Stimulated activated CD8-positive, alpha-beta memory T cell treated with anti-CD3 and anti-CD28 coated beads, Interleukin-12 subunit alpha, Interleukin-12 subunit beta, amount 100 ng/mL, for 24 hours (primary cell): ENCODE results near the gene GGNBP2.
"Not testable (repeated sequence)": the region's sequence is repeated elsewhere in the genome, so short reads cannot be mapped to it uniquely, and the experiment has no call there.

Experiments
- DNase-seq: peaks from one replicate; pipeline ENCODE4 v3.0.0-alpha.2; 2020; ENCODE audit errors: extremely low read depth

GGNBP2 gene, protein sequence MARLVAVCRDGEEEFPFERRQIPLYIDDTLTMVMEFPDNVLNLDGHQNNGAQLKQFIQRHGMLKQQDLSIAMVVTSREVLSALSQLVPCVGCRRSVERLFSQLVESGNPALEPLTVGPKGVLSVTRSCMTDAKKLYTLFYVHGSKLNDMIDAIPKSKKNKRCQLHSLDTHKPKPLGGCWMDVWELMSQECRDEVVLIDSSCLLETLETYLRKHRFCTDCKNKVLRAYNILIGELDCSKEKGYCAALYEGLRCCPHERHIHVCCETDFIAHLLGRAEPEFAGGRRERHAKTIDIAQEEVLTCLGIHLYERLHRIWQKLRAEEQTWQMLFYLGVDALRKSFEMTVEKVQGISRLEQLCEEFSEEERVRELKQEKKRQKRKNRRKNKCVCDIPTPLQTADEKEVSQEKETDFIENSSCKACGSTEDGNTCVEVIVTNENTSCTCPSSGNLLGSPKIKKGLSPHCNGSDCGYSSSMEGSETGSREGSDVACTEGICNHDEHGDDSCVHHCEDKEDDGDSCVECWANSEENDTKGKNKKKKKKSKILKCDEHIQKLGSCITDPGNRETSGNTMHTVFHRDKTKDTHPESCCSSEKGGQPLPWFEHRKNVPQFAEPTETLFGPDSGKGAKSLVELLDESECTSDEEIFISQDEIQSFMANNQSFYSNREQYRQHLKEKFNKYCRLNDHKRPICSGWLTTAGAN

DNA sequence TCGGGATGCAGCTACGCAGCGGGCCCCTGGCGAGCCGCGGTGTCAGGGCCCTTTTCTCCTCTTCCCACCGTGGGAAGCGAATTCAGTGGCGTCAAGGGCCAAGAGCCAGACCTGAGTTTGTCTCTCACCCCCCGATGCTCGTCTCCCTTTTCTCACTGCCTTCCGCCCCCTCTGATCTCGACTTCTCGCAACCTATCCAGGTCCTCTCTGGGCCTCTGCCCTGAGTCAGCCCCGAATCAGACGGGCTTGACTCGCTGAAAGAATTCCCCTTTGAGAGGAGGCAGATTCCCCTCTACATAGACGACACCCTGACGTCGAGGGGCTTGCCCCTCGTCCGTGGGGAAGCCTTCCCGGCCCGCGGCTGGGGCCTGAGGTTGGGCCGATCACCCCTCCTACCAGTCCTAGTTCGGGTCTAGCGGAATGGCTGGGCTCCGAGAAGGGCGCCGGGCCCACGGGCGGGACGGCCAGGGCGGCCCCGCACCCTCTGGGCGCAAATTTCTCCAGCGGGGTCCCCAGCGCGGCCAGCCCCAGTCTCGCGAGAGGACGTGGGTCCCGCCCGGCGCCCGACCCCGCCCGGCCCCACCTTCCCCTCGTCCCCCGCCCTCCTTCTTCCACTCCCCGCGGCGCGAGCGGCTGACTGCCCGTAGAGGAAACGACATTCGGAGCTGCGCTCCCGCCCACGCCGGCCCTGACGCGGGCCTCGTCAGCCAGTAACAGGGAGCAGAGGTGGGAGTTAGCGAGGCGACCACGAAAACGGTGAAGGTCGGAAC lies at the start of gene GGNBP2:
TSS of gene GGNBP2 (plus strand) at position 613 of the 770 bp plus-strand sequence. CDS start 806 bp downstream, outside the sequence.
- peak; percentile 86 for DNase-seq

DNA sequence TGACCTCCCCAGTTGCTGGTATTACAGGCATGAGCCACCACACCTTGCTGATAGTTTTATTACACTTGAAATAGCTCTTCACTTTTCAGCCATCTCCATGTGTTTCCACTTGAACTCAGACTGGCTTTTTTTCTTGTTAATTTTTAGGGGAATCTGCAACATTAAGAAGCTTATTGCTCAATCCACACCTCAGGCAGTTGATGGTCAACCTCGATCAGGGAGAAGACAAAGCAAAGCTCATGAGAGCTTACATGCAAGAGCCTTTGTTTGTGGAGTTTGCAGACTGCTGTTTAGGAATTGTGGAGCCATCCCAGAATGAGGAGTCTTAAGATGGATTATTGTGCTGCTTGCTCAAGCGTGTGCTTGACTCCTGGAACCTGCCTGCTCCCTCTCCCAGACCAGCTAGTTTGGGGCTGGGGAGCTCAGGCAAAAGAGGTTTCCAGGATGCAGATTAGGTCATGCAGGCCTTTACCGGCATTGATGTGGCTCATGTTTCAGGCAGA lies 49.6 kb upstream of the GGNBP2 start:
- DNase-seq: no peak

DNA sequence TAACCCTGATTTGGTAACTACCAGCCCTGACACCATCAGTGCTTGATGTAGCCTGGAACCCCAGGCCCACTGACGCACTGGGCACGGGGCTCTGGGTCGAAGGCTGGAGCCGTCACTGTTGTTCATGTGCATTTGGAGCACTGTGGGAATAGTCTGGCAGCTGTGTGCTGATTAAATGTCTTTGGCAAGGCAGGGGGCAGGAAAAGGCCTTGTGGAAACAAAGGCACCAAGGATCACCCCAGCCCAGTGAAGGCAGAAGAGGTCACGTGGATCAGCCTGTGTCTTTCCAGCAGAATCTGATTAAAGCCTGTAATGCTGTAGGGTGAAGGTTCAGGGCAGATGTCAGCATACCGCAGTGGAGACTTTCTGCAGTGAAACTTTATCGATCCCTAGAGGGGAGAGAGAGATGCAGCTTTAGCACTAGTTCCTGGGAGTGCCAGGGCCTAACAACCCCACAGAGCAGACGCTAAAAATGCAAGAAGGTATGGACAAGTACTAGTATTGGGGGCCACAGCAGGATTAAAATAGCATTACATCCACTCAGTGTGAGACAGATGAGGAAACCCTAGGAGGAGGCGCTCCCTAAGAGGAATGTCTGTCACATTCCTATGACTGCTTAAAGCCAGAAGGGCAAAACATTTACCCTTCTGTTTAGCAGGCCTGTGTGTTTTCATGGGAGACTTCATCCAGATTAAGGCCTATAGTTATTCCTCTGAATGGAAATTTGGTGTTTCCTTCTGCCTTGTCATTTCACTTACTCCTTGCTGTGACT lies 48.5 kb upstream of the GGNBP2 start:
- DNase-seq: no peak

DNA sequence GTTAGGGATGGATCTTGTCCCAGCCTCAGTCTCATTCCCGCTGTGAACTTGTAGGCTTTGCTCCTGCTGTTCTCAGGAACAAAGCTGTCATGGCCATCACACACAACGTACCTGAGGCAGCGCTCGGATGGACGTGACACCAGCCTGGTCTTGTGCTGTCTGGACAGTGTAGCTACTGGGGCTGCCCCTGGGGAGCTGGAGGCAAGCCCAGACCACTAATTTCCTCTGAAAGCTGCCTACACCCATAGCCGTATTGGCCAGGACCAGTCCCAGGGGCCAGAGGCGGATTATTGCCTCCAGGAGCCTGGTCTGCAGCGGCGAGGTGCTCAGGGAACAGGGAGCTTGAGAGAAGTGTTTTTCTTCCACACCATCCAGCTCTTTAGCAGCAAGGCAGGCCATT lies 46.6 kb upstream of the GGNBP2 start:
- no peak for DNase-seq

DNA sequence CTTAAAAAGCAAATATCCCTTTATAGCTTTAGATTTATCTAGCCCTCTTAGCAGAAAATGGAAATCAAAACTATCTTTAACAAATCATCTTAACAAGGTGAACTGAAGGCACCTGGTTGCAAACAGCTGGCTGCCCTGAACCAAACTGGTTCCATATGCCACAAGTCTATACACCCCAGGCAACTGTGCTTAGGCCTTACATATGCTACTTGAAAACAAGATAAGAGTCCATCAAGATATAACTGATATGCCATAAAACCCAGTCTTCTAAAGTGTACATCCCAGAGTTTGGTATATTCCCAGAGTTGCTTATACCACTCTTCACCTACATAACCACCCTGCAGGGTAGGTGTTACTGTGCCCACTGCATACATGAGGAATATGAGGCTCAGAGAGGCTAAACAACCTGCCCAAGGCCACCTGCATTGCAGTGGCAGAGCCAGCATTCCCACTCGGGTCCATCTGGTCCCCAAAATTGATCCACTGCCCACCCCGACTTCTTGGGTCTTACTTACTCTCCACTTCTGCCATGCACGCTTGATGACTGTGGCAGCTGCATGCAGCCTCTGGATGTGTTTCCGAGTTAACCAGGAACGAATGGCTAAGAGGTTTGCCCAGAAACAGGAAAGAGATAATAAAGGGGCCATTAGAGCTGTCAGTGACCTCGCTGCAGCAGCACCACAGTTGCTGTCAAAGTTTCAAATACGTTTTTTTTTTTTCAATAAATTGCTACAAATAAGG lies 46.0 kb upstream of the GGNBP2 start:
- DNase-seq: no peak

DNA sequence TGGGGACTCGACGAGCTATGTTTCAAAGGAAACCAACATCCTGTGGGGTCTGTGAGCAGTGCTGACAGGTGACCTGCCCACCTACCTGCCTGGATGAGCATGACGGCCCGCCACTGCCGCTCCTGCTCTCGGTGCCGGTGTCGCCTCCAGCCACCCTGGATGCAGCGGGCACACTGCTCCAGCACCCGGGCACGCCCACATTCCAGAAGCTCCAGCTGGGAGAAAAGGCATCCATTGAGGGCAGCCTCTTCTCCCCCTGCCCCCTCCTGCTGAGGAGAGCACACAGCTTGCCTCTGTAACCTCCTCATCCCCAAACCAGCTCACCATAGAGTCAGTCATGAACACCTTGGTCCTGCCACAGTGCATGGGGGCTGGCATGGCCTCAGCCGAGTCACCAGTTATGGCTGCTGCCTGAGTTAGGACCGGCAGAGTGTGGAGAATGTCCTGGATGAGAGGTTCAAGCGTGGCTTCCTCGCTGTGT lies 43.9 kb upstream of the GGNBP2 start:
- no peak for DNase-seq

DNA sequence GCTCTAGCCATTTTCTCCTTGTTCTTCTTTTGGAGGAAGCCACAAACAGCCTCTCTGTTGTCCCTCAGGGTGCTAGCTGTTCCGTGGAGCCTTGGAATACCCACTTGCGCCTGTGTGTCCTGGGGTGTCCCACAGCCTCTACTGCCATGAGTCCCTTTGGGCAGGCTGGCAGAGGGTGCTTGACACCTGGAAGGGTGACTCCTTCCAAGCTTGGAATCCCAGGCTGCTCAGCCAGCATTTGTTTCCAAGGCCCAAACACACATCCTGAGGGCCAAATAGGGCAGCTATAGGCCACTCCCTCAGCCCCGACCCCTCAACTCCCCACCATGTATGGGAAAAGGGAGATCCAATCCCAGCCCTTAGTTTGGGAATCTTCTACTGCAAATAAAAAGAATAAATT lies 43.4 kb upstream of the GGNBP2 start:
- DNase-seq: no peak

DNA sequence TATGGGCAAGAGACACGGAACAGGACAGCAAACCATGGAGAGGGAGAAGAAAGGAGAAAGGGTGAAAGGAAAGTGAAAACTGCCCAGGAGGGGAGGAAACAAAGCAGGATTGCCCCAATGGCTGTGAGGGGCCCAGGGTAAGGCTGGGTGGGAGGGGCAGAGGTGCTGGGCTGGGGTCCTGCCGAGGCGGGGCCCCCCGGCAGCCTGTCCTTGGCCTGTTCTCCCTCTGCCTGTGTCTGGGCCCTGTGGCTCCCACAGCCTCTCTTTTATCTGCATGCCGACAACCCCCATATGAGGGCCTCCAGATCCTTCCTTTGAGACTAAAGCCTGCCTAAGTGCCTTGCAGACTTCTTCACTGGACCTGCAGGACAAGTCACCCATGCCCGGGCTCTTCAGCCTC lies 42.8 kb upstream of the GGNBP2 start:
- DNase-seq: no peak

DNA sequence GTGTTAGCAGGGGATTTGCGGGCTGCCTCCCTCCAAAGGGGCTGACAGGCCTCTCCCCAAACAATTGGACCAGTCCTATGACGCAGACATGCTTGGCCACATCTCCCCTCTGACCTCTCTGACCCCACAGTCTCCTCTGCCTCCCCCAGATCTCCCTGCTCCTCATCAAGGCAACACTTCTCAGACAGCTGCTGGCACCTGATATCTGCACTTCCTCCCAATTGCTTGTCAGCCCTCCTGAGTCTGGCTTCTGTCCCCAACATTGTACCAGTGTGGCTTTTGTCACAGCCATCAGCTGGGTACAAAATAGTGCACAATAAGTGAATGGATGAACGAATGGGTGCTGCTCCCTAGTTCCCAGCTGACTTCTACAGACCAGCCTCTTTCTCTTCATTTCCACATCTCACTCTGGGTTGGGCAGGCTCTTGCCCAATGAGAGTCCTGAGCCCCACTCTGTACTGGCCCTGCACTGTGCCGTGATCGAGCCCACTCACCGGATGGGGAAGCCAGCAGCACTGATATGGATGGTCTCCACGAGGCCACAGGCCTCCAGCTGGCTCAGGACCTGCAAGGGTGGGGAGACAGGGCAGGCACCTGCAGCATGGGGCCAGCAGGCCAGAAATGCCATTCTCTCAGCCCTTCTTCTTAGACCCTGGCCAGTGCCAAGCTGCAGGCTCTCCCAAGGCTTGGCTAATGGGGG lies 41.1 kb upstream of the GGNBP2 start:
- no peak for DNase-seq

DNA sequence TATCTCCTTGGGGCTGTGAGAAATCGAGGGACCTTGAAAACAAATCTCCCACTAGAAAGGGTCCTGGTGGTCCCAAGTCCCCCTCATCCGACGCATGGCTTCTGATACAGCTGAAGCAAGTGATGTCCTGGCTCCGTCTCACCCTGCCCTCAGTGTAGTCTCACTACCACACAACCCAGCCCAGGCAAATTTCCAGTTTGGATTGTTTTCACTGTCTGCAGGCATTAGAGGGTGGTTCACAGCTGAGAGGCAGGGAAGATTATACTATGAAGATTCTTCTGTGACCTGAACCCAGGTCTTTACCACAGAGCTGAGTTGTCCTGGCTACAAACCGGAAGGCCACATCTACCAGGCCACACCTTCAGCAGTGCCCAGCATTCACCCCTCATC lies 40.6 kb upstream of the GGNBP2 start:
- no peak for DNase-seq

DNA sequence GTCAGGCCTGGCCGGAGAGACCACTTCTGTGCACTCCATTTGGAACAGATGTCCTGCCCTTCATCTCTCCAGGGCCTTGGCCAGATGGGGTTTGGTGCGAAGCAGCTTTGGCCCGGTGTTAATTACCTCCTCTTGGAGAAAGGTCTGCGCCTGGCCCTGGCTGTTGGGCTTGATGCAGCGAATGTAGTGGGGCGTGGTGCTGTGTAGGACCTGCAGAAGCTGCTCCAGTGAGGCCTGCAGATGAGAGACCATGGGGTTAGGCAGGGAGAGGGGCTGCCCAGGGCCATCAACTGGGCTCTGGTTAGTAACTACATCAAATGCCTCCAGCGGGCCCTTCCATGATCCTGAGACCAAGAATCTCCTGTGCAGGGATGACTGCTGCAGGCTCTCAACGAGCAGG lies 39.5 kb upstream of the GGNBP2 start:
- no peak for DNase-seq

DNA sequence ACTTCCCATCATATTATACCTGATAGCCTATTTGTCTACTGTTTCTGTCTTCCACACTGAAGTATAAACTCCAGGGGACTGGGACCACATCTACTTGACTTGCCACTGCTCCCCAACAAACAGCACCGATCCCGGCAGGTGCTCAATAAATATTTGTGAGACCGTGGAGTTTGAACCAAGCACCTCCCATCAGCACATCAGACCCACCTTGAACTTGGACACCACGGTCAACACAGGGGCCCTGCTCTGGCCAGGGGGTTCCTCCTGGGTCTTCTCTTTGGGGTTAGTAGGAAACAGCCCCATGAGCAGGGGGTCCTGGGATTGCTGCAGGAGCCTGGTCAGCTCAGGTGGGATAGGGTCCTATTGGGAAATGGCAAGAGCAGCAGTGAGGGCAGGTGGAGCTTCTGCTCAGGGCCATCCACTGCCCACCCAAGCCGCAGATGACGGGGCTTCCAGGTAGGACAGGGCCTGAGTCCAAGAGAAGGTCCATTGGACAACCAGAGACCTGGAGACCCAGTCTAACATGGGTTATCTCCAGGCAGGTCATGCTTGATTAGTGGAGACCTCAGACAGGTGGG lies 38.4 kb upstream of the GGNBP2 start:
- DNase-seq: no peak

DNA sequence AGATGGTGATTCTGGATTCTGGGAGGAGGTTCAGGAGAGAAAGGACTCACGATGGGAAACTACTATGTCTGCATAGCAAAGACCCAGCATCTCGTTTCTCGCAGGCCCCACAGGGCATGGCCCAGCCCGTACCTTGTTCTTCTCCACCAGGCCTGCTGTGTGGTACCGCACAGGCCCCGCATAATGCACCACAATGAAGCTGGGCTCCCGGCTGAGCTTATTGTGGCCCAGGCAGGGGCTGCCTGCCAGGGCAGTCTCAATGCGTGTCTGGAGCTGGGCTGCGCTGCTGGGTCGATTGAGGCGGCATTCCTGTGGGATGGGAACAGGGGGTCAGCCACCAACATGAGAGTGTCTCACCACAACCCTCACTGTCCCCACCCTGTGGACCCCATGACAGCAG lies 37.9 kb upstream of the GGNBP2 start:
- no peak for DNase-seq

DNA sequence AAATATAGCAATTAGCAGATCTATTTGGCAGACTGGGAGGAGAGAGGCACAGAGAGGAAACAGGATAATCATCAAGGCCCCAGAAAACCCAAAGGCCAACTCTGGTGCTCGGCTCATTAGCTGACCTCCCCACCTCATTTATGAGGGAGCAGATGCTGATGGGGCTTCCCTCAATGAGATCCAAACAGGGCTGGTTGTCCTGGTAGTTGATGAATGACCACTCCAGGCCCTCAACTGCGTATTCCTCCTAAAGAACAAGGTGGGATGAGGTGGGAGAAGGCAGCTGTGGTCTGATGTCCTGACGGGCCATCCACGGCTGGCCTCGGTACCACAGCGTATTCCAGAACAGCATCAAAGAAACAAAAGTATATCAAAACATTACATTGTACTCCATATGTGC lies 37.5 kb upstream of the GGNBP2 start:
- DNase-seq: no peak

DNA sequence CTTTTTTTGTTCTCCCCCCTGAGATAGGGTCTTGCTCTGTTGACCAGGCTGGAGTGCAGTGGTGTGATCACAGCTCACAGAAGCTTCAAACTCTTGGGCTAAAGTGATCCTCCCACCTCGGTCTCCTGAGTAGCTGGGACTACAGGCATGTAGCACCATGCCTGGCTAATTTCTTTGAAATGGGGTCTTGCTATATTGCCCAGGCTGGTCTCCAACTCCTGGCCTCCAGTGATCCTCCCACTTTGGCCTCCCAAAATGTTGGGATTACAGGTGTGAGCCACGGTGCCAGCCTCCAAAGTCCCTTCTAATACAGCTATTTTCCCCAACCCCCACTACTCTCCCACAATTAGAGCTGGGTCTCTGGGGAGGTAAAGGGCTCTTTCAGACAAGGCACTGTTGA lies 36.3 kb upstream of the GGNBP2 start:
- DNase-seq: not testable (repeated sequence)

DNA sequence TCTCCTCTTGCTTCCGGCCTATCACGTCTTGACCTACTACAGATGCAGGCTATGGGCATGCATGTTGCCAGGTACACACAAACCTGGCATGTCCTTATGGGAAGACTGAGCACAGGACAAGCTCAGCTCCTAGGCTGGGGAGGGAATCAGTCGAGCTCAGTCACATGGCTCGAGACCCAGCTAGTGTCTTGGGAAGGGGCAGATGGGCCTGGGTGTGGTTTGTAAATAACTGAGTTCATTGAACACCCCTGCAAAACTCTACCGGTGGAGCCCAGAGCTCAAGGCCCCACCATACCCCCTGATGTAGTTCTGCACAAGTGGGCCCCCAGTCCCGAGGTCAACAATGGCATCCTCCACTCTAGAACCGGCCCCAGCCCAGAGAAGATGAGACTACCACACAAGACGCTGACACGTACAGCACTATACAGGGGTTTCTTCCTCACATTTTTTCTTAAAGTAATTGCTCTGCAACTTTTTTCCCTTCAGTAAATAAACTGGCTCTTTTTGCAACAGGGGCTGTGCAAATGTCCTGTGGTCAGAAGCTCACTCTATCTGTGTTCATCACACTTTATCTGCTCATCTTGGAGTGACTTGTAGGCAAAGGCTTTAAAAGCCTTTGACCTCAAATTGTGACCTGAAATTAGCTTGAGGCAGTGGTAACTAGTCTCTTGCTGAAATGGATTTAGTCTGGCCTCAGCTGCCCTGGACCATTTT lies 35.3 kb upstream of the GGNBP2 start:
- no peak for DNase-seq

DNA sequence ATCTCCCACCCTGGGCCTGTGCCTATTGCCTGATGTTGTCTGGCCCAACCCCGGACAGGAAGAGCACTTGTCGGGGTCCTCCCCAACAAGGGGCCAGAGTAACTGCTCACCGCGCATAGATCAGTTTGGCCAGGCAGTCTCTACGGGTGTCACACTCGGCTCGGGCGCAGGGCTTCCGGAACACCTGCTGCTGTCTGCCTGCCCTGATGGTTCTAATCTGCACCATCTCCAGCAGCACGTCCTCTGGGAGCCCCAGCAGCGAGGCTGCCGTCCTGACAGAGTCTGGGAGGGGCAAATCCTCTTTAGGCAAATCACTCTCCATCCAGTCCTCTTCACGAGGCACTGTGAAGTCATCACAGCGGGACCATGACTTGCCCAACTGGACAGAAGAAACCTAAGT lies 34.1 kb upstream of the GGNBP2 start:
- no peak for DNase-seq

DNA sequence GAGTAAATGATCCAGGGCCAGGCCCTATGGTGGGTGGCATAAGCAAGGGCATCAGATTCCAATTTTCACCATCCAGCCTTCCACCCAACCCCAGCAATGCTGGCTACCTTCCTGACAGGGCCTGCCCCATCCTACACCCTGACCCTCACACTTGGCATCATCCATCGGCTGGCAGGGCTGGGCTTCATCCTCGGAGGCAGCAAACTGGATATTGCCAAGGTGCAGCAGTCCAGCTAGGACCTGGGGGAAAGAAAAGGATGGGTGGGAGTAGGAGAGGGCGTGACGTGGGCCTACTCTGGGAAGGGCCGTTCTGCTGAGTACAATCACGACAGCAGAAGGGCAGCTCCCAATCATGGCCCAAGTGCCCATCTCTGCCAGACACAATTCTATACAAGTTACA lies 33.5 kb upstream of the GGNBP2 start:
- no peak for DNase-seq

DNA sequence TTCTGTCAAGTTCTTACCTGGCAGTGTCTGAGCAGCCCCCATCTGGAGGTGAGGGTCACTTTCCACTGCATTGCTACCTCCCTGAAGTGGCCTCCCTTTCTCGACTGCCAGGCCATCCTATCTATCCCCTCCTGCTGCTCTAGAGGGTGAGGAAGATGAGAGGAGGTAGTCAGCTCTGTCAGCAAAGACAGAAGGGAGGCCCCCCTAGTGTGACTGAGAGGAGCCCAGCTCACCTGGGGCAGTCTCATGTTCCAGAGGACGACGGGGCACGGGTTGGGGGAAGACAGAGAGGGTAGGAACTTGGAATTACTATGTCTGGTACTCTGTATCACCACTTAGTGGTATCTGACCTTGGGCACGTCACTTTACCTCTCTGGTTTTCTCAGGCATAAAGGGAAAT lies 32.1 kb upstream of the GGNBP2 start:
- no peak for DNase-seq
